Peyer's patch (tissue), 4 donors: ENCODE results near the gene SNTG2. TPM values are rescaled to one million over a fixed set of nuclear protein-coding genes. Genes with fewer than 3 reads are reported as not detected.

Experiments used
- DNase-seq, 3 donors: peaks; one replicate each; pipeline ENCODE4 v3.0.0-alpha.2; 2017 to 2019
- H3K27ac ChIP-seq, 4 donors: fragments of 200-600 bp; sonication (generic); one replicate each; pipeline ENCODE4 v1.5.1; 2016 to 2019
- H3K27me3 ChIP-seq, 2 donors: fragments of 200-600 bp; sonication (generic); one replicate each; pipeline ENCODE4 v1.5.1; 2019
- H3K36me3 ChIP-seq, 3 donors: fragments of 200-600 bp; sonication (generic); one replicate each; pipeline ENCODE4 v1.5.1; 2016 to 2019
- H3K4me1 ChIP-seq, 4 donors: fragments of 200-600 bp; sonication (generic); one replicate each; pipeline ENCODE4 v1.5.1; 2016 to 2019
- H3K4me3 ChIP-seq, 4 donors: fragments of 200-600 bp; sonication (generic); 1 replicate in 3 of 4; 2 replicates in 1 of 4; pipeline ENCODE4 v1.5.1; 2016 to 2019; ENCODE audit warnings: mild to moderate bottlenecking in 1 of 4
- H3K9me3 ChIP-seq, 4 donors: fragments of 200-600 bp; sonication (generic); one replicate each; pipeline ENCODE4 v1.5.1; 2016 to 2019; ENCODE audit warnings: mild to moderate bottlenecking in 1 of 4
- POLR2A ChIP-seq, 2 donors: fragments of 450-650 bp; IDR thresholded peaks; one replicate each; pipeline ENCODE4 v1.5.1; 2017; ENCODE audit warnings: antibody characterized with exemption in 2 of 2, mild to moderate bottlenecking in 2 of 2, moderate library complexity in 2 of 2
- total RNA-seq, 4 donors: library from RNA; depleted of rRNA; stranded (reverse); fragments of >200 nt; gene quantifications; one replicate each; pipeline ENCODE4 v1.1.0, GENCODE V29; 2016
- TF ChIP-seq, protein P1 (sequence below), 6 experiments: fragments of 450-650 bp in 4 of 6; fragments of 200-600 bp in 2 of 6; sonication (generic) in 1 of 6; IDR thresholded peaks; one replicate each; pipeline ENCODE4 v1.5.1; 2017 to 2019; ENCODE audit warnings: antibody characterized with exemption in 6 of 6, mild to moderate bottlenecking in 3 of 6, moderate library complexity in 1 of 6

The SNTG2 gene
- total RNA-seq, 4 donors from 2014 or later: 1.8 to 65.2 (median 3.9) TPM

DNA sequence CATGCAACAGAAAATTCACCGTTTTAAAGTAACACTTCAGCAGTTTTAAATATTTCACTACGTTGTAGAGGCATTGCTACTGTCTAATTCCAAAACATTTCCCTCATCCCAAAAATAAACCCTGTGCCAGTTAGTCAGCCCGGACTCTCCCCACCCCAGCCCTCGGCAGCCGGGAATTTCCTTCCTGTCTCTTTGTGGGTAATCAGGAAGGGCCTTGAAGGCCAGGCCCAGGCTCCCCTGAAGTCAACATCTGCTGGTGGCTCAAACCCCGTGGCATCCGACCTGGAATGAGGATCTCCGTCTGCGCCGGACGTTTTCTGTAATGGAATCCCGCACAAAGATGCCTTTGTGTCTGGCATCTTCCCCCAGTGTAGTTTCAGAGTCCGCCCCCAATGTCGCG, 219.6 kb downstream of the SNTG2 start:
- TF ChIP-seq, protein P1, sequence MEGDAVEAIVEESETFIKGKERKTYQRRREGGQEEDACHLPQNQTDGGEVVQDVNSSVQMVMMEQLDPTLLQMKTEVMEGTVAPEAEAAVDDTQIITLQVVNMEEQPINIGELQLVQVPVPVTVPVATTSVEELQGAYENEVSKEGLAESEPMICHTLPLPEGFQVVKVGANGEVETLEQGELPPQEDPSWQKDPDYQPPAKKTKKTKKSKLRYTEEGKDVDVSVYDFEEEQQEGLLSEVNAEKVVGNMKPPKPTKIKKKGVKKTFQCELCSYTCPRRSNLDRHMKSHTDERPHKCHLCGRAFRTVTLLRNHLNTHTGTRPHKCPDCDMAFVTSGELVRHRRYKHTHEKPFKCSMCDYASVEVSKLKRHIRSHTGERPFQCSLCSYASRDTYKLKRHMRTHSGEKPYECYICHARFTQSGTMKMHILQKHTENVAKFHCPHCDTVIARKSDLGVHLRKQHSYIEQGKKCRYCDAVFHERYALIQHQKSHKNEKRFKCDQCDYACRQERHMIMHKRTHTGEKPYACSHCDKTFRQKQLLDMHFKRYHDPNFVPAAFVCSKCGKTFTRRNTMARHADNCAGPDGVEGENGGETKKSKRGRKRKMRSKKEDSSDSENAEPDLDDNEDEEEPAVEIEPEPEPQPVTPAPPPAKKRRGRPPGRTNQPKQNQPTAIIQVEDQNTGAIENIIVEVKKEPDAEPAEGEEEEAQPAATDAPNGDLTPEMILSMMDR (IDR thresholded peaks at IDR 0.05): no peak
- TF ChIP-seq POLR2A (IDR thresholded peaks at IDR 0.05): no peak
- no peaks in the 10 kb centered on the region for H3K27me3 ChIP-seq
- H3K27ac ChIP-seq: no peak overlapping the region
- no peak overlapping the region for H3K4me3 ChIP-seq
- no peaks in the 10 kb centered on the region for H3K4me1 ChIP-seq
- H3K9me3 ChIP-seq: peaks cover 0 to 7% (median 0%) of the 10 kb centered on the region in 4 donors
- DNase-seq: no peak
- H3K36me3 ChIP-seq: no peaks in the 10 kb centered on the region

DNA sequence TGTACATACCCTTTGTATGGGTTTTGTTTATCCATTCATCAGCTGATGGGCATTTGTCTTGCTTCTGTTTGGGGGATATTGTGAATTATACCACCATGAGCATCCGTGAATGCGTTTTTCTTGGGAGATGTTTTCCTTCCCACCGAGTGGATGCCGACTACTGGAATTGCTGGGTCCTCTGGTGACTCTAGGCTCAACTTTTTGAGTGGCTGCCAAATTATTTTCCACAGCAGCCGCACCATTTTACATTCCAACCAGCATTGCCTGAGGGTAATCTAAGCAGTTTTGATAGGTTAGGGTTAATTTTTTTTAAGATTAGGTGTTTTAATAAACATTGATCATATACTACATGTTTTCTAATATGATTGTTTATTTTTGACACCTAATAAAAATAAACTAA, 220.1 kb downstream of the SNTG2 start:
- no peaks in the 10 kb centered on the region for H3K36me3 ChIP-seq
- peaks cover 0 to 7% (median 0%) of the 10 kb centered on the region in 4 donors for H3K9me3 ChIP-seq
- no peaks in the 10 kb centered on the region for H3K27me3 ChIP-seq
- no peak overlapping the region for H3K27ac ChIP-seq
- no peak overlapping the region for H3K4me3 ChIP-seq
- H3K4me1 ChIP-seq: no peaks in the 10 kb centered on the region
- DNase-seq: no peak
- TF ChIP-seq POLR2A (IDR thresholded peaks at IDR 0.05): no peak
- TF ChIP-seq, protein P1 (IDR thresholded peaks at IDR 0.05): no peak

DNA sequence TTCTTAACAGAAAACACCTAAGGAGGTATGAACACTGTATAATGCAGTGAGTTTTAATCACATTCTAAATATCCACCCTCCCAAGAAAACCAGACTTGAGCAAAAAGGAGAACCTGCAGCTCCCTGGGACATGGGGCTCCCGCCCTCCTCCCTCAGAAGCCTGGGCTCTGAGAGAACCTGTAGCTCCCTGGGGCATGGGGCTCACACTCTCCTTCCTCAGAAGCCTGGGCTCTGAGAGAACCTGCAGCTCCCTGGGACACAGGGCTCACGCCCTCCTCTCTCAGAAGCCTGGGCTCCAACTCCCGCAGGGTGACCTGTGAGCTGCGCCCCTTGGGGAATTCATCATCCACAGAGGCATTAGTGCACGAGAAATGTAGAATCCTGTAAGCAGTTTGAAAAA, 222.9 kb downstream of the SNTG2 start:
- DNase-seq: no peak
- Histone ChIP-seq H3K36me3 (no peaks in the 10 kb centered on the region), H3K27me3 (no peaks in the 10 kb centered on the region), H3K4me1 (no peaks in the 10 kb centered on the region), H3K4me3 (no peak overlapping the region), H3K9me3 (no peaks in the 10 kb centered on the region), H3K27ac (no peak overlapping the region)
- no peak for TF ChIP-seq POLR2A (IDR thresholded peaks at IDR 0.05)
- TF ChIP-seq, protein P1 (IDR thresholded peaks at IDR 0.05): no peak

DNA sequence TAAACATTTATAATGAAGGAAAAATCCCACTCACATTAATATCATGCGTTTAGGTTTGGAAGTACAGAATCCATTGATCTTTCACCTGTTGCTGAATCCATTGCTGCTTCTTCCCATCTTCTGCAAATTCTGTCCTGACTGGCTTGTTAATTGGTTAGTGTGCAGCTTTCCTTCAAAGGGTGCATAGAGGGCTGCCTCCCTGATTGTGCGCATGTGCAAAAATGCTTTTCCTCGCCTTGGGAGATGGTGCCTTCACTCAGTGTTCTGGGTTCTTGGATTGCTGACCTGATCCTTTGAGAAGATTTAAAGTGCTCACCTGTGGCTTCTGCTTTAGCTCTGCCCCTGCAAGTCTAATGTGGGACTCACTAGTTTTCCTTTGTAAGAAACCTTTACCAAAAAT, 231.2 kb downstream of the SNTG2 start:
- H3K36me3 ChIP-seq: no peaks in the 10 kb centered on the region
- H3K27ac ChIP-seq: no peak overlapping the region
- no peaks in the 10 kb centered on the region for H3K4me1 ChIP-seq
- TF ChIP-seq POLR2A (IDR thresholded peaks at IDR 0.05): no peak
- TF ChIP-seq, protein P1 (IDR thresholded peaks at IDR 0.05): no peak
- peaks cover 0 to 3% (median 0%) of the 10 kb centered on the region in 4 donors for H3K9me3 ChIP-seq
- DNase-seq: no peak
- no peaks in the 10 kb centered on the region for H3K27me3 ChIP-seq
- H3K4me3 ChIP-seq: no peak overlapping the region

DNA sequence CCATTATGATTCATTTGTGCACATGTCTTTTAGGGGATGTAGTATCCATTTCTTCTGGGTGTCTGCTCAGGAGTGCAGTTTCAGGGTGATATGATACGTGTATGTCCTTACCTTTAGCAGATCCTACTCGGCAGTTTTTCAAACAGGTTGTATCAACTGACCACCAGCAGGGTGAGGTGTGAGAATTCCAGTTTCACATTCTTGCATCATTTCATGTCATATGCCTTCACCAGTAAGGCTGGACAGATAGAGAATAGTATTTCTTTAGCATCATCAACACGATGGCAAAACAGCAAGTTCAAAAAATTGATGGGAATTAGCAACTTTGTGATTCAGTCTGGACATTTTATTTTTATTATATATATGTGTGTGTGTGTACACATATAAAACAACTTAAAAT, 232.7 kb downstream of the SNTG2 start:
- H3K9me3 ChIP-seq: peaks cover 0 to 3% (median 0%) of the 10 kb centered on the region in 4 donors
- TF ChIP-seq, protein P1 (IDR thresholded peaks at IDR 0.05): no peak
- no peak for TF ChIP-seq POLR2A (IDR thresholded peaks at IDR 0.05)

DNA sequence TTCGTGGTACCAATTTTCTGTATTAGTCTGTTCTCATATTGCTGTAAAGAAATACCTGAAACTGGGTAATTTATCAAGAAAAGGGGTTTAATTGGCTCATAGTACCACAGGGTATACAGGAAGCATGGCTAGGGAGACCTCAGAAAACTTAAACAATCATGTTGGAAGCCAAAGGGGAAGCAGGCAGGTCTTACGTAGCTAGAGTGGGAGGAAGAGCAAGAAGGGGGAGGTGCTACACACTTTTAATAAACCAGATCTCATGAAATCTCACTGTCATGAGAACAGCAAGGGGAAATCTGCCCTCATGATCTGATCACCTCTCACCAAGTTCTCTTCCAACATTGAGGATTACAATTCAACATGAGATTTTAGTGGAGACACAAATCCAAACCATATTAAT, 235.8 kb downstream of the SNTG2 start:
- Histone ChIP-seq H3K27ac (no peak overlapping the region), H3K27me3 (no peaks in the 10 kb centered on the region), H3K4me3 (no peak overlapping the region), H3K36me3 (no peaks in the 10 kb centered on the region), H3K9me3 (peaks cover 0 to 3% (median 0%) of the 10 kb centered on the region in 4 donors), H3K4me1 (no peaks in the 10 kb centered on the region)
- no peak for DNase-seq
- TF ChIP-seq, protein P1 (IDR thresholded peaks at IDR 0.05): no peak
- no peak for TF ChIP-seq POLR2A (IDR thresholded peaks at IDR 0.05)

More for the DNA sequence above, 232.7 kb downstream of the SNTG2 start:
- no peak overlapping the region for H3K4me3 ChIP-seq
- no peaks in the 10 kb centered on the region for H3K36me3 ChIP-seq
- DNase-seq: no peak
- H3K27me3 ChIP-seq: no peaks in the 10 kb centered on the region
- no peaks in the 10 kb centered on the region for H3K4me1 ChIP-seq
- no peak overlapping the region for H3K27ac ChIP-seq
